Measurements from ENCODE around the gene GALNT10.

GALNT10 gene

DNA sequence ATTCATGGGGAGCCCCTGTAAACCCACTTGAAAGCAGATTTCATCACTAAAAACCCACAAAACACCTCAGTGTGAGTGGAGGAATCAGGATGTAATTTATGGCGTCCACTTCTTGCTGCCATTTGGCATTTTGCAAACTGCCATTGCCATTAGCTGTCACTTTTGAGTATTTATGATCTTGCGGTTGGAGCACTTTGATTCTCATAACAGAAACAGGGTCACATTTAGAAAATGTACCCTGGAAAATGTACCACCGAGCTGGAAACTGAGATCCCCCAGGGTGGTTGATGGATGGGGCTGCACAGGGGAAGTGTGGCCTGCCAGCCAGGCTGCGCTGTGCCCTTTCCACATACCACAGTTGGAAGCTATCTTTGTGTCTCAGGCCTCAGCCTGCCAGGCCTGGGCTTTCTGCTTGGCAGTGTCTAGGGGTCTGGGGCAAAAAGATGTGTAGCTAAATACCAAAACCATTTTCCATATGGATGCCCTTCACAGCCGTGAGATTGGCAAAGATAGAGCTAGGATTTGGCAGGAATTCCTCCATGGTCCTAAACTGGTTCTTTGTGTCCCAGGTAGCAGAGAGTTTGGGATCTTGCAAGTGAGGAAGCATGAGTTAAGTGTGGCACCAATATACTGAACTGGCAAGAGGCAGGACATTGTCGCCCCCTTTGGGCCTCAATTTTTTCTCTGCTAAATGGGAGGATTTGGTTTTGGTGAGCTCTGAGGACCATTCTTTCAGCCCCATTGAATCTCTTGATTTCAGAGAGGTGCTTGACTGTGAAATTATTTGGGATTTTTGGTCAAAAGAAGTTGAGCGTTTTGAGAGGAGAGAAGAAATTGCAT lies 46.2 kb downstream of the GALNT10 start:
- no peak for DNase-seq

GRCh38 chr5:154237376-154237743 lies 46.8 kb downstream of the GALNT10 start:
- DNase-seq = no peak

- DNase-seq = no peak
Observed at GRCh38 chr5:154237946-154238345, 47.4 kb downstream of the GALNT10 start.

DNA sequence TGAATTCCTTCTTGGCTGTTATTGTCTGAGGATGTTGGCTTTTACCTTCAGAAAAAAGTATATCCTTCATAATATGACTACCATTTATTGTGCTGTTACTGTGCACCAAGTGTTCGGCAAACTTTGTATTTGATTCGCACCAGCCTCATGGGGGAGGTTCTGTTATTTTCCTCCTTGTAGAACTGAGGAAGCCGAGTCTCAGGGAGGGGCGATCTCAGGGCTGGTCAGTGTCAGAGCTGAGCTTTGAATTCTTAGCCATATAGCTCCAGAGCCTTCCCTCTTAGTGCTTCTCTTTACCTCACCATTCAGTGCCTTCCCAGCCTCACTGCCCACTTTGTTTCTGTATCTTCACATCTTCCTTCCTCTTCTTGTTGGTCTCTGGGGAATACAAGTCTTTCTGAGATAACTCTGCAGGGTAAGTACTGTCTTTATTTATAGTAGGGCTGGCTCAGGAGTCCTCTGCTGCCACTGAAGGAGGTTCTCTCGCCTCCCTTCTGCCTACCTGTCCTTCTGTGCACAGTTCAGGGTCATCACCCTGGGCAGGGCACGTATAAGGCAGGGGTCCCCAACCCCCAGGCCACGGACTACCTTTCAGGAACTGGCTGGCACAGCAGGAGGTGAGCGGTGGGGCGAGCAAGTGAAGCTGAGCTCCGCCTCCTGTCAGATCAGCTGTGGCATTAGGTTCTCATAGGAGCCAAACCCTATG lies 48.4 kb downstream of the GALNT10 start:
- no peak for DNase-seq

- no peak for DNase-seq
Observed at GRCh38 chr5:154240595-154240994, 50.1 kb downstream of the GALNT10 start.

- DNase-seq = no peak
Observed at GRCh38 chr5:154241021-154241420, 50.5 kb downstream of the GALNT10 start.

GRCh38 chr5:154242442-154242841 lies 51.9 kb downstream of the GALNT10 start:
- no peak for DNase-seq

GRCh38 chr5:154242964-154243376 lies 52.4 kb downstream of the GALNT10 start:
- no peak for DNase-seq

GRCh38 chr5:154243736-154244135 lies 53.2 kb downstream of the GALNT10 start:
- no peak for DNase-seq

DNA sequence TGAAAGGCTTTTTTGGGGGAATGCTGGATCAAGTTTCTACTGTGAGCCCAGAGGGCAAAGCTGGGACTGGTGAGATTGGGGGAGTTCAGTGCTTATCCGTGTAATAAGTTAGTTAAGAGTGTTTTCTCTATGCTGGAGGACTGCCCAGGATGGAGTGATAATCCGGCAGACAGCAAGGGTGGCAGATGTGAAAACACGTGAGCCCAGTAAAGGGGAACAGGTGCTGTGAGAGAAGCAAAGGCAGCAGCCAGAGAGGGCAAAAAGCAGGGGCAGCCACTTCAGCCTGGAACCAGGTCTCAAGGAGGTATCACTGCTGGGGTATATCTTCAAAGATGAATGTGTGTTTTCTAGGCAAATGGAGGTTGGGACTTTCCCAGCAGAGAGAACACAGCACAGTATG lies 53.9 kb downstream of the GALNT10 start:
- no peak for DNase-seq

GRCh38 chr5:154248691-154249090 lies 58.2 kb downstream of the GALNT10 start:
- no peak for DNase-seq

- no peak for DNase-seq
Observed at GRCh38 chr5:154249826-154250225, 59.3 kb downstream of the GALNT10 start.

DNA sequence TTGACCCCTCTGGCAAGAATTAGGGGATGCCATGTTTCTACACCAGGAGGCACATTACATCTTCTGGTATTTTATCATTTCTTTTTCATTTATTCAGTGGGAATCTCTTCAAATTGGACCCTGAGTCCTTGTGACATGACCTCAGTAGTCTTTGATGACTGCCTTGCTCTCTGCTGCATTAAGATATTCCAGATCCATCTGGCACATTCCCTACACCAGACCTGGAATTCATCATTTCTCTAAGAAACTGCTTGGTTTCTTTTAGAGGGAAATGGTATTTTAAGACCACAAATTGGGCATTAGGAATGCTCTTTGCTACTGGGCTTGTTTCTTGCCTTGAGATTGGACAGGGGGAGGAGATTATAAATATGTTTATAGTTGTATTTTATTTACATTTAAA lies 61.0 kb downstream of the GALNT10 start:
- no peak for DNase-seq

DNA sequence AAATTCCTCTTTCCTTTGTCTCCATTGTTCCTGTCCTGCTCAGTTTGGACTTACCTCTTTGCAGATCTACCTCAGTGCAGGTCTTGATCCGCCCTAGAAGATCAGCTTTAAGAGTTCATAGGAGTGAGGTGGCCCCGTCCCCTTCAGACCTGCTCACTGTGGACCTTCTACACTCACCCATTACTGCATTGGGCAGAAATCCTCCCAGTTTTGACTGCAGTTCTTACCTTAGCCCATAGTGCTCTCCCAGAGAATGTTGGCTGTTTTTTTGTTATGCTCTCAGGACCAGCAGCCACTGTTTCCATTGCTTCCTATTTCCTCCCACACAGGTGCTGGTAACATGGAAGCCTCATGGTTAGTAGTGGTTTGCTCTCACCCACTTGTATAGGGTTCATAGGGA lies 63.3 kb downstream of the GALNT10 start:
- no peak for DNase-seq

GRCh38 chr5:154254896-154255295 lies 64.4 kb downstream of the GALNT10 start:
- no peak for DNase-seq

GRCh38 chr5:154257046-154257445 lies 66.5 kb downstream of the GALNT10 start:
- DNase-seq = no peak

- no peak for DNase-seq
Observed at GRCh38 chr5:154258531-154259217, 68.1 kb downstream of the GALNT10 start.

GRCh38 chr5:154260224-154260927 lies 69.8 kb downstream of the GALNT10 start:
- no peak for DNase-seq

DNA sequence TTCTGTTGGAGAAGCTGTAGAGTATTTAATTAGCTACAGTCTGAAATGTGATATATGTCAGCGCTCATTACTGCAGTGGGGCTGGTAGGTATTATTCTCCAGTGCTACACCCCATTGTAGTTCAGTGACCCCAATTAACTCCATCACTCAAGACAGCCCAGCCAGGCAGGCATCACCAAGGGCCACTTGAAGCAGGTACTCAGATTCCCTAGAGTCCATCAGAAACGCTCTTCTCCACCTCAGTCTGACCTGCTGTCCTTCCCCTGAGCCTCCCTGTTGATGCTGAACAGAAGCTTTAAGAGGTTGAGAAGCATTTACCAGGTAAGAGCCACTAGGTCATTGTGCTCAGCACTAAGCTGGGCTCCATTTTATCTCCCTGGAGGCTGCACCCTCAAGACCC lies 71.8 kb downstream of the GALNT10 start:
- DNase-seq = no peak

- DNase-seq = no peak
Observed at GRCh38 chr5:154264549-154265196, 74.1 kb downstream of the GALNT10 start.

DNA sequence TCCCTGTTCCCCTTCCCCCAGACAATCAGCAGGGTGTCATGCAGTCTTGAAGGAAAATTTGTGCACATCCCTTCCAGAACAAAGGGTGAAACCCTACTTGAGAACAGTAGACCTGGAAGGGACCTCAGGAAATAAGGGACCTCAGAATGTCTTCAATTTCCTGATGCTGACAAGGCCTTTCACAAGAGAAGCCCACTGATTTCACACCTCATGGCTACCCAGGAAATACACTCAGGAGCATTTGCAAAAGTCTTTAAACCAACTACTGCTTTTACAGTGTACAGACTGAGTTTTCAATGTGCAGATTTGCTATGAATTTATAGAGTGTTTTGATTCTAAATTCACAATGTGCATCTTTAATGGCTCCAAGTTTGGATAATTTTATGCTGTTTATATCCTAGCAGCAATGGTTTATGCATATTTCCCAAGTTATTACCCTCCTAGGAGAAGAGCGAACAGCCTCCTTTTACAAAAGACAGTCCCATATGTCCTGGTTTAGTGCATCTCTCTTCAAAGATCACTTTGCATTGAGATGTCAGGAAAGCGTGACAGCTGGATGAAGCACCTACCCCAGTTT lies 74.8 kb downstream of the GALNT10 start:
- DNase-seq = no peak

- DNase-seq = no peak
Observed at GRCh38 chr5:154267516-154267915, 77.0 kb downstream of the GALNT10 start.

Data from stimulated activated CD4-positive, alpha-beta T cell treated with anti-CD3 and anti-CD28 coated beads, Interleukin-4, amount 100 ng/mL, for 4 hours (primary cell).